Endothelial cell of umbilical vein (primary cell): Measurements from ENCODE around the gene WDR27. TPM values are rescaled to one million over a fixed set of nuclear protein-coding genes. Genes with fewer than 3 reads are reported as not detected.

Experiments
- BruUV-seq: library from RNA; stranded (reverse); fragments of 400-500 nt; replicated peaks from 2 replicates; lab custom pipeline; 2021; lab: Mats Ljungman, UMichigan
- CTCF ChIA-PET: fragments of 300-600, 350-600 bp; sonication (Branson Sonifier 250); formaldehyde crosslinking; loops from one replicate; lab custom pipeline; 2021; ENCODE audit warnings: antibody characterized with exemption, inconsistent platforms; lab: Charles Lee
- POLR2A ChIA-PET: fragments of 300-600, 350-600 bp; sonication (Branson Sonifier 250); formaldehyde crosslinking; loops from one replicate; lab custom pipeline; 2021; ENCODE audit warnings: antibody characterized with exemption, inconsistent platforms; lab: Charles Lee
- DNase-seq: peaks from one replicate; pipeline ENCODE4 v3.0.0-alpha.2; 2011; ENCODE audit warnings: low read depth, low spot score
- FAIRE-seq: peaks from 2 replicates; lab custom pipeline; 2011; peaks lifted over from hg19 to GRCh38; lab: Jason Lieb, UNC
- H2AFZ ChIP-seq: 2 replicates; pipeline ENCODE4 v1.6.0; 2012; ENCODE audit warnings: low read depth, low read length, control low read depth, inconsistent platforms
- H3K27ac ChIP-seq: 2 replicates; pipeline ENCODE4 v1.5.1; 2011; ENCODE audit warnings: low read depth, mild to moderate bottlenecking, control low read depth, low read length, moderate library complexity; ENCODE audit not compliant: insufficient read depth
- H3K27me3 ChIP-seq, 2 experiments: 2 replicates each; pipeline versions ENCODE4 v1.6.0 to v1.6.1; 2011; ENCODE audit warnings: low read length in 2 of 2, mixed read lengths in 1 of 2; ENCODE audit not compliant: control insufficient read depth in 2 of 2, insufficient read depth in 2 of 2
- H3K36me3 ChIP-seq, 2 experiments: 2 replicates in 1 of 2; 3 replicates in 1 of 2; pipeline ENCODE4 v1.5.1; 2011; ENCODE audit warnings: low read length in 2 of 2, mild to moderate bottlenecking in 1 of 2, moderate library complexity in 1 of 2; ENCODE audit not compliant: control insufficient read depth in 2 of 2, insufficient read depth in 2 of 2; ENCODE audit errors: extremely low read depth in 1 of 2
- H3K4me1 ChIP-seq: 3 replicates; pipeline ENCODE4 v1.5.1; 2011; ENCODE audit warnings: mild to moderate bottlenecking, low read length; ENCODE audit not compliant: control insufficient read depth, insufficient read depth; ENCODE audit errors: extremely low read depth
- H3K4me2 ChIP-seq: 2 replicates; pipeline ENCODE4 v1.6.1; 2011; ENCODE audit warnings: low read length, control low read depth, mixed read lengths; ENCODE audit not compliant: insufficient read depth
- H3K4me3 ChIP-seq, 3 experiments: fragments of 200-600 bp in 1 of 3; sonication (generic), shearing (Covaris generic) in 1 of 3; replicated peaks in 1 of 3; 2 replicates each; pipeline ENCODE4 v1.5.1; 2011 to 2016; ENCODE audit warnings: control low read depth in 3 of 3, low read length in 3 of 3, mild to moderate bottlenecking in 2 of 3, inconsistent platforms in 1 of 3, low read depth in 1 of 3, moderate library complexity in 1 of 3; ENCODE audit not compliant: insufficient read depth in 1 of 3
- H3K79me2 ChIP-seq: 2 replicates; pipeline ENCODE4 v1.6.0; 2012; ENCODE audit warnings: low read length, inconsistent platforms; ENCODE audit not compliant: control insufficient read depth, insufficient read depth
- H3K9ac ChIP-seq: replicated peaks from 2 replicates; pipeline ENCODE3; 2011; ENCODE audit warnings: low read length, control low read depth; ENCODE audit not compliant: insufficient read depth; ENCODE audit errors: extremely low read depth
- H3K9me1 ChIP-seq: replicated peaks from 3 replicates; pipeline ENCODE4 v1.6.0; 2011; ENCODE audit warnings: mild to moderate bottlenecking, low read length; ENCODE audit not compliant: control insufficient read depth, insufficient read depth; ENCODE audit errors: extremely low read depth
- H3K9me3 ChIP-seq: replicated peaks from 2 replicates; pipeline ENCODE4 v1.5.1; 2012; ENCODE audit warnings: low read length, inconsistent platforms; ENCODE audit not compliant: control insufficient read depth, insufficient read depth
- H4K20me1 ChIP-seq: replicated peaks from 2 replicates; pipeline ENCODE3; 2011; ENCODE audit warnings: mild to moderate bottlenecking, low read length; ENCODE audit not compliant: control insufficient read depth, insufficient read depth; ENCODE audit errors: extremely low read depth
- EZH2 ChIP-seq: IDR thresholded peaks from 2 replicates; pipeline ENCODE4 v1.6.1; 2012; ENCODE audit warnings: borderline replicate concordance, low read depth, mild to moderate bottlenecking, moderate library complexity, low read length, inconsistent platforms; ENCODE audit not compliant: severe bottlenecking
- FOS ChIP-seq: IDR thresholded peaks from 2 replicates; pipeline ENCODE4 v1.6.1; 2011; ENCODE audit warnings: mild to moderate bottlenecking, low read length, moderate library complexity, borderline replicate concordance; ENCODE audit not compliant: insufficient read depth
- GATA2 ChIP-seq: IDR thresholded peaks from 2 replicates; pipeline ENCODE4 v1.7.0; 2011; ENCODE audit warnings: low read depth, mild to moderate bottlenecking, moderate library complexity, mixed read lengths, low read length; ENCODE audit not compliant: insufficient read length, insufficient read depth
- JUN ChIP-seq: IDR thresholded peaks from 2 replicates; pipeline ENCODE4 v1.6.1; 2011; ENCODE audit warnings: borderline replicate concordance, low read depth; ENCODE audit not compliant: insufficient read length, insufficient read depth
- MAX ChIP-seq: IDR thresholded peaks from 2 replicates; pipeline ENCODE4 v1.6.1; 2011; ENCODE audit not compliant: insufficient read depth, insufficient read length
- MYC ChIP-seq: IDR thresholded peaks from one replicate; pipeline ENCODE4 v1.6.1; 2011; ENCODE audit warnings: mild to moderate bottlenecking, low read depth, low read length
- POLR2A ChIP-seq: IDR thresholded peaks from 2 replicates; pipeline ENCODE4 v1.6.1; 2012; ENCODE audit warnings: low read depth, mild to moderate bottlenecking, control low read depth, low read length
- POLR2AphosphoS5 ChIP-seq: IDR thresholded peaks from 2 replicates; pipeline ENCODE4 v1.6.1; 2012; ENCODE audit warnings: low read depth, mild to moderate bottlenecking, control low read depth, low read length, moderate library complexity; ENCODE audit not compliant: insufficient read depth
- dilution Hi-C: fragments of 300-500 bp; cut with MboI; formaldehyde crosslinking; loops from one replicate; pipeline ENCODE4 v1.15.0; 2019; ENCODE audit warnings: low sequenced_read_pairs; ENCODE audit not compliant: extremely low pct_ligation_motif_present
- intact Hi-C: fragments of 100-400 bp; cut with micrococcal nuclease; formaldehyde crosslinking; loops from one replicate; pipeline ENCODE4 v1.10.0; 2022
- polyA plus RNA-seq, 4 experiments: library from polyadenylated mRNA; depleted of rRNA in 3 of 4; stranded (reverse) in 3 of 4; unstranded in 1 of 4; fragments of >200 nt; gene quantifications; 2 replicates each; pipeline versions ENCODE4 v1.2.1 to v1.2.3, GENCODE V29; 2011 to 2012; ENCODE audit warnings: missing spikeins in 1 of 4
- total RNA-seq: library from RNA; stranded (reverse); gene quantifications from 2 replicates; pipeline ENCODE4 v1.2.3, GENCODE V29; 2021
- TF ChIP-seq, protein P1 (sequence below), 2 donors: IDR thresholded peaks; 1 replicate in 1 of 2; 2 replicates in 1 of 2; pipeline ENCODE4 v1.5.1; 2011; ENCODE audit warnings: low read length in 2 of 2, mild to moderate bottlenecking in 2 of 2, moderate library complexity in 2 of 2, control low read depth in 1 of 2, inconsistent platforms in 1 of 2, low read depth in 1 of 2; ENCODE audit not compliant: insufficient read depth in 1 of 2; ENCODE audit errors: extremely low read depth in 1 of 2

The WDR27 gene
- total and polyA plus RNA-seq, 2 donors (not counting 3 experiments of a cell fraction or from before 2014, with no cell fraction given) = 60.1 to 69.7 TPM

GRCh38 chr6:169648617-169649016 is 53.2 kb downstream of the WDR27 start:
- H3K9me3 ChIP-seq = no peaks in the 10 kb centered on the region
- TF ChIP-seq JUN (no peak), MYC (no peak), MAX (no peak), POLR2AphosphoS5 (no peak), GATA2 (no peak), POLR2A (no peak), FOS (no peak), EZH2 (no peak)
- TF ChIP-seq, protein P1, sequence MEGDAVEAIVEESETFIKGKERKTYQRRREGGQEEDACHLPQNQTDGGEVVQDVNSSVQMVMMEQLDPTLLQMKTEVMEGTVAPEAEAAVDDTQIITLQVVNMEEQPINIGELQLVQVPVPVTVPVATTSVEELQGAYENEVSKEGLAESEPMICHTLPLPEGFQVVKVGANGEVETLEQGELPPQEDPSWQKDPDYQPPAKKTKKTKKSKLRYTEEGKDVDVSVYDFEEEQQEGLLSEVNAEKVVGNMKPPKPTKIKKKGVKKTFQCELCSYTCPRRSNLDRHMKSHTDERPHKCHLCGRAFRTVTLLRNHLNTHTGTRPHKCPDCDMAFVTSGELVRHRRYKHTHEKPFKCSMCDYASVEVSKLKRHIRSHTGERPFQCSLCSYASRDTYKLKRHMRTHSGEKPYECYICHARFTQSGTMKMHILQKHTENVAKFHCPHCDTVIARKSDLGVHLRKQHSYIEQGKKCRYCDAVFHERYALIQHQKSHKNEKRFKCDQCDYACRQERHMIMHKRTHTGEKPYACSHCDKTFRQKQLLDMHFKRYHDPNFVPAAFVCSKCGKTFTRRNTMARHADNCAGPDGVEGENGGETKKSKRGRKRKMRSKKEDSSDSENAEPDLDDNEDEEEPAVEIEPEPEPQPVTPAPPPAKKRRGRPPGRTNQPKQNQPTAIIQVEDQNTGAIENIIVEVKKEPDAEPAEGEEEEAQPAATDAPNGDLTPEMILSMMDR (IDR thresholded peaks at IDR 0.05; ENCODE audit: extremely low read depth in 1 of 2, insufficient read depth in 1 of 2, low read depth in 1 of 2, low read length in 2 of 2) = no peak
- FAIRE-seq (no peak), DNase-seq (no peak)
- dilution Hi-C loops (no loop called here), intact Hi-C loops (no loop called here)
- H3K27me3 ChIP-seq = no peaks in the 10 kb centered on the region
- no peaks in the 10 kb centered on the region for H3K79me2 ChIP-seq
- H3K36me3 ChIP-seq = no peaks in the 10 kb centered on the region
- ChIA-PET CTCF (no interaction called here), POLR2A (no interaction called here)
- no TSS peak for BruUV-seq
- H3K27ac ChIP-seq = no peak overlapping the region
- H3K4me3 ChIP-seq = no peak overlapping the region
- H2AFZ ChIP-seq = no peak overlapping the region
- no peaks in the 10 kb centered on the region for H3K4me1 ChIP-seq
- H3K4me2 ChIP-seq = no peak overlapping the region
- H3K9me1 ChIP-seq = no peaks in the 10 kb centered on the region
- no peaks in the 10 kb centered on the region for H4K20me1 ChIP-seq
- no peak overlapping the region for H3K9ac ChIP-seq
